ENCODE data around the gene ELMO1.
A peak's percentile ranks its signal among the peaks of the same experiment; 100 is the strongest.

The ELMO1 gene, protein sequence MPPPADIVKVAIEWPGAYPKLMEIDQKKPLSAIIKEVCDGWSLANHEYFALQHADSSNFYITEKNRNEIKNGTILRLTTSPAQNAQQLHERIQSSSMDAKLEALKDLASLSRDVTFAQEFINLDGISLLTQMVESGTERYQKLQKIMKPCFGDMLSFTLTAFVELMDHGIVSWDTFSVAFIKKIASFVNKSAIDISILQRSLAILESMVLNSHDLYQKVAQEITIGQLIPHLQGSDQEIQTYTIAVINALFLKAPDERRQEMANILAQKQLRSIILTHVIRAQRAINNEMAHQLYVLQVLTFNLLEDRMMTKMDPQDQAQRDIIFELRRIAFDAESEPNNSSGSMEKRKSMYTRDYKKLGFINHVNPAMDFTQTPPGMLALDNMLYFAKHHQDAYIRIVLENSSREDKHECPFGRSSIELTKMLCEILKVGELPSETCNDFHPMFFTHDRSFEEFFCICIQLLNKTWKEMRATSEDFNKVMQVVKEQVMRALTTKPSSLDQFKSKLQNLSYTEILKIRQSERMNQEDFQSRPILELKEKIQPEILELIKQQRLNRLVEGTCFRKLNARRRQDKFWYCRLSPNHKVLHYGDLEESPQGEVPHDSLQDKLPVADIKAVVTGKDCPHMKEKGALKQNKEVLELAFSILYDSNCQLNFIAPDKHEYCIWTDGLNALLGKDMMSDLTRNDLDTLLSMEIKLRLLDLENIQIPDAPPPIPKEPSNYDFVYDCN

DNA sequence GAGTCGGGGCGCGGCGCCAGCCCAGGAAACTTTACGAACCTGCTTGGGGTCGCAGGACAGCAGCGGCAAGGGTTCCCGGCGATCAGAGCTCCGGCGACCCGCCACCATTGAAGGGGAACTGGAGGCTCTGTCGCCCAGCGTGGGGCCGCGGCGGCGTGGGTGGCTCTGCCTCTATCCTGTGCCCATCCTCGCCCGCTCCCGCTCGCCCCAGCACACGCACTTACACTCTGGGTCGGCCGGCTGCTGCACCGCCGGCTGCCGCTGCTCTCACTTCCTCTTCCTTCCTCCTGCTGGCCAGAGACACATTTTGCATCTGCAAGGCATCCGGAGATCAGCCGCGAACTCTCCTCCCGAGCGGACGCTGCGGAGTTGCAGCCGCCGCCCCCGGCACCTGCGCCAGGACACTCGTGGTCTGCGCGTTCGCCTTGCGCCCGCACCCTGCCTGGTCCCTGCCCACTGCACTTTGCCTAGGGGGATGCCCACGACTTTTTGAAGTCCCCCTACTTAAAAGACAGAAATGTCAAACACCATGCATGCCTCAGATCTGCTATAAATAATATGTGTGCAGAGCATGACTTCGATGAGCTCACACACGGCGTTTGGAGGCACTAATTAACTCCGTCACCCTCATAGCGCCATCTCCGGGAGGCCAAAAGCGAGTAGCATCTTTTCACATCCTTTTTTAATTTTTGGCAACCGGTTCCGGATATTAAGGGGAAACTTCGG lies at the start of gene ELMO1:
TSS of gene ELMO1 (minus strand) at position 229 of the 726 bp plus-strand sequence. CDS start 106,174 bp downstream, outside the sequence.
- DNase-seq = peak; percentile 87

- DNase-seq = no peak
Measured at GRCh38 chr7:37497576-37497975, 48.9 kb upstream of the ELMO1 start.

DNA sequence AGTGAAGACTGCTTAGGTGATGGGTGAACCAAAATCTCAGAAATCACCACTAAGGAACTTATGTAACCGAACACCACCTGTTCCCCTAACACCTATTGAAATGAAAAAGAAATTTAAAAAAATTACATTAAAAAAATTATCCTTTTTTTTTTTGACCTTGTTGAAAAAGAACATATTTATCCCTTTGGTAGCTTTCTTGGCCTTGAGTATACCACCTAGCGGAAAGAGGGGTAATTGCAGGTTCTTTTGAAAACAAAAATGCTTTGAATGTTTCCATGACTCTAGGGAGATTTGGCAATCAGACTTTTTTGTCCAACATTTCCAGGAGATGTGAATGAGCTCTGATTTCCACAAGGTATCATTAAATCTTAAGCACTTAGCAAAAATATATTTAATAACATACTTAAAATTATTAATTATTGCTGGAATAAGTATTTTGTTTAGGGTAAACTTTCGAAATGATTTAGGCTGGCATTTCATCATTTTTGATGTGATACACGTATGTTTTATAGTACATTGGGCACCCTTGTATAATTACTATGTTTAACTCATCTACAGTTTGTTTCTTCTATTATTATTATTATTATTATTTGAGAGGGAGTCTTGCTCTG lies 47.0 kb upstream of the ELMO1 start:
- DNase-seq = no peak

DNA sequence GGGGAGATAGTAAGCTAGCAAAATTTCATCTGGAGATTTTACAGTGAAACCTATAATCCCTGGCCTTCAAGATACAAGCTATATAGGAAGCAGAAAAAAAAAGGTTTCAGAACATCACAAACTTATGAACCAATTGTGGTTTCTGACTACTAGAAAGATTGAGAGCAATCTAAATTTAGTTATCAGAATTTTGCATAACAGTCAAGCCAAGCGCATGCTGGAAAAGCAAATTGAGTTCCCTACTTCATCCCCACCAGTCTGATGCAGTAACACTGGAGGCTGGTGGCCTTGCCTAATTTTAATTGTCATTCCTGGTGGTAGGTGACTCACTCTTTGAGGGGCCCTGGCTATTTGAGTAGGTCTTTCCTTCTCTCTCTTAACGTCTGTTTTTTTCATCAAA lies 46.3 kb upstream of the ELMO1 start:
- no peak for DNase-seq

- DNase-seq = no peak
Measured at GRCh38 chr7:37493810-37494209, 45.1 kb upstream of the ELMO1 start.

DNA sequence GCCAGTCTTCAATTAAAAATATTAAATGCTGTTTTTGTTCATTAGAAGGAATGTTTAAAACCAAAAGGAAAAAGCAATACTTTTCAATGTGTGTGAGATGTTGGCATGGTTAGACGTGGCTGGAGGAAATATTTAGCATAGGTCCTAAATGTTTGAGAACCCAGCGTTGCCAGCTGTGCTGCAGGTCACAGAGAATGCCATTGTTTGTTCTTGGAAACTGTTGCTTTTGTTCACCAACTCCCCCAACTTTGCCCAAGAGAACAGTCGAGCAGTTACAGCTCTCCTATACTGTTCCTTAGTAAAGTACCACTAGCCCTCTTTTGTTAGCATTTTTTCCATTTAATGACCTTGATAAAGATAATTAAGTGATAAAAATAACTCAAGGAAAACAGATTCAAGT lies 44.5 kb upstream of the ELMO1 start:
- no peak for DNase-seq

- no peak for DNase-seq
Measured at GRCh38 chr7:37491919-37492694, 43.4 kb upstream of the ELMO1 start.

- DNase-seq = no peak
Measured at GRCh38 chr7:37489703-37490102, 41.0 kb upstream of the ELMO1 start.

- no peak for DNase-seq
Measured at GRCh38 chr7:37488163-37488764, 39.6 kb upstream of the ELMO1 start.

- no peak for DNase-seq
Measured at GRCh38 chr7:37484426-37485073, 35.9 kb upstream of the ELMO1 start.

- no peak for DNase-seq
Measured at GRCh38 chr7:37483627-37484026, 35.0 kb upstream of the ELMO1 start.

GRCh38 chr7:37482953-37483352 lies 34.3 kb upstream of the ELMO1 start:
- DNase-seq = no peak

GRCh38 chr7:37482505-37482904 lies 33.8 kb upstream of the ELMO1 start:
- DNase-seq = no peak

GRCh38 chr7:37481722-37482288 lies 33.1 kb upstream of the ELMO1 start:
- no peak for DNase-seq

- no peak for DNase-seq
Measured at GRCh38 chr7:37481154-37481553, 32.5 kb upstream of the ELMO1 start.

GRCh38 chr7:37480041-37481031 lies 31.7 kb upstream of the ELMO1 start:
- no peak for DNase-seq

- DNase-seq = no peak
Measured at GRCh38 chr7:37476881-37477450, 28.3 kb upstream of the ELMO1 start.

DNA sequence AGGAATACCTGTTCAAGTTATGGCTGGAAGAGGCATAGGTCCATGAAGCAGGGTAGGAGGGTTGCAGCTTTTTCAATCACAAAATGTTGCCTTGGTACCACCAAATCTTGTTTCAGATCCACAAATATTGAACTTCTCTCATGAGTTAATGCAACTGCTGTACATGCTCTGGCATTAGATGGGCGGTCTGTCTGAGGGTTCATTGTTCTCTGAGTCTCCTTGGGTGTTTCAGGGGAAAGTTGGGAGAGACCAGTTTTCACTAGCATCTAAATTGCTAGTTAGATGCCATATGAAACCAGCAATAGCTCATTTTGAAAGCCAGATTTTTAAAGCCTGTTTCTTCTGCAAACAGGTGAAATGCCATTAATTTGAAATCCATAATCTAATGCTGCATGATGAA lies 27.8 kb upstream of the ELMO1 start:
- no peak for DNase-seq

DNA sequence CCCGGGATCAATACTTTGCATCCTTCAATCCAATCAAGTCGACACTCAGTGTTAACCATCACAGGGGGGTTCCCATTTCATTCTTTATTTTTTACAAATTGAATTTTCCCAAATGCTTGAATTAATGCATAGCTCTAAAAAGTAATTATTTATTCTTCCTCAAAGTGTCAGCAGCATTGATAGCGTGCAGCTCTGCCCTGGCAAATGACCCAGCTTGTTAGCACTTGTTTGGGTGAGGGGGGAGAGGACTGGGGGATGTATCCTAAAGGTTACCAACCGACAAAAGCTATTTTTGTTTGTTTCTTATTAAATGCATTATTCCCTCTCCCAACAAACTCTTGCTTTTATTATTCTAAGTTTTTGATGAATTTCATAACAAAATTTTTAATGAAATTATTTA lies 27.0 kb upstream of the ELMO1 start:
- no peak for DNase-seq
